ENCODE results near the gene HMCN2.

DNA sequence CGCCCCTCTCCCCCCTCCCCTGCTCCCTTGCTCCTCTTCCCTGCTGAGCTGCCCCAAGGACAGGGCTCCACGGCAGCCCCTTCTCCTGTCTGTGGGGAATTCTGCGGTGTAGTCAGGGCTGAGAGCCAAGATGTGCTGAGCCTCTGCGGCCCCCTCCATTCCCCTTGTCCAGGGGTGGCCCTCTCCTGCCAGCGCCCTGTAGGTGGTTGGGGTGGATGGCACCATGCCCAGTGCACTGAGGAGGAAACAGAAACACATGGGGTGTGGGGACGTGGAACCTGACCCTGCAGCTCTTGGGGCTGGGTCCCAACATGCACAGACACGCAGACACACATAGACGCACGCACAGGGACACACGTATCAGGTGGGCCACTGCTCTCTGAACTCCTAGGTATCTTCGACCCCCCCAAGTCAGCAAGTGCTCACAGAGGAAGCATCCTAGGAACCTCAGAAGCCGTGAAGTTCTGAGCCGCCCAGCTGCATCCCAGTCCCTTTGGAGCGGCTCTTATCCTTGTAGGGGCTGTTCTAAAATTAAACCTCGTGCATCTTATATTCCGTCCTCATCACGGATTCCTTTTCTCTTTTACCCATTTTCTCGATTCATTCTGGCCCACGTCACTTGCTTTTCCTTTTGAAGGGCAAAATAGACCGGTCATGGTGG, 64.8 kb downstream of the HMCN2 start:
- TF ChIP-seq, protein P1, sequence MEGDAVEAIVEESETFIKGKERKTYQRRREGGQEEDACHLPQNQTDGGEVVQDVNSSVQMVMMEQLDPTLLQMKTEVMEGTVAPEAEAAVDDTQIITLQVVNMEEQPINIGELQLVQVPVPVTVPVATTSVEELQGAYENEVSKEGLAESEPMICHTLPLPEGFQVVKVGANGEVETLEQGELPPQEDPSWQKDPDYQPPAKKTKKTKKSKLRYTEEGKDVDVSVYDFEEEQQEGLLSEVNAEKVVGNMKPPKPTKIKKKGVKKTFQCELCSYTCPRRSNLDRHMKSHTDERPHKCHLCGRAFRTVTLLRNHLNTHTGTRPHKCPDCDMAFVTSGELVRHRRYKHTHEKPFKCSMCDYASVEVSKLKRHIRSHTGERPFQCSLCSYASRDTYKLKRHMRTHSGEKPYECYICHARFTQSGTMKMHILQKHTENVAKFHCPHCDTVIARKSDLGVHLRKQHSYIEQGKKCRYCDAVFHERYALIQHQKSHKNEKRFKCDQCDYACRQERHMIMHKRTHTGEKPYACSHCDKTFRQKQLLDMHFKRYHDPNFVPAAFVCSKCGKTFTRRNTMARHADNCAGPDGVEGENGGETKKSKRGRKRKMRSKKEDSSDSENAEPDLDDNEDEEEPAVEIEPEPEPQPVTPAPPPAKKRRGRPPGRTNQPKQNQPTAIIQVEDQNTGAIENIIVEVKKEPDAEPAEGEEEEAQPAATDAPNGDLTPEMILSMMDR (IDR thresholded peaks at IDR 0.05; ENCODE audit: poor library complexity) = no peak
- TF ChIP-seq EZH2 (IDR thresholded peaks at IDR 0.05; ENCODE audit: borderline replicate concordance) = no peak

Measured in hepatocyte (in vitro differentiated cells).